ENCODE results near the gene ABLIM2.

The ABLIM2 gene

DNA sequence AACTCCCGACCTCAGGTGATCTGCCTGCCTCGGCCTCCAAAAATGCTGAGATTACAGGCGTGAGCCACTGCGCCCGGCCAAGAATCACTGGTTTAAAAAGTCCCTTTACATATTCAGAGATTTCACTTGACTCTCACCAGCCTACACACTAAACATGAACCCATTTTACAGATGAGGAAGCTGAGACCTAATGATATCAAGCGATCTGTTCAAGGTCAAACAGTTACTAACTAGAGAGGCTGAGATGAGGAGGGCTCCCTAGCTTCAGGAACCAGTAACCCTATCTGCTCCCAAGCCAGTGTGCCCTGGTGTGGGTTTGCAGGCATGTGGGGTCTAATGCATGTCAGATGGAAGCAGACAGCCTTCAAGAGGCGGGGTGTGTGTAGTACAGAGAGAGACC, 159.3 kb downstream of the ABLIM2 start:
- Histone ChIP-seq H3K4me3 (replicated peaks; ENCODE audit: low read depth, low read length) (no peak overlapping the region), H3K36me3 (ENCODE audit: control insufficient read depth, insufficient read depth, low read length) (no peaks in the 10 kb centered on the region), H3K27me3 (replicated peaks; ENCODE audit: control insufficient read depth, insufficient read depth, low read length) (no peaks in the 10 kb centered on the region; the same call in 1 of the 2 replicates)
- no peak for DNase-seq (ENCODE audit: extremely low read depth, insufficient read length)
- TF ChIP-seq, protein P1, sequence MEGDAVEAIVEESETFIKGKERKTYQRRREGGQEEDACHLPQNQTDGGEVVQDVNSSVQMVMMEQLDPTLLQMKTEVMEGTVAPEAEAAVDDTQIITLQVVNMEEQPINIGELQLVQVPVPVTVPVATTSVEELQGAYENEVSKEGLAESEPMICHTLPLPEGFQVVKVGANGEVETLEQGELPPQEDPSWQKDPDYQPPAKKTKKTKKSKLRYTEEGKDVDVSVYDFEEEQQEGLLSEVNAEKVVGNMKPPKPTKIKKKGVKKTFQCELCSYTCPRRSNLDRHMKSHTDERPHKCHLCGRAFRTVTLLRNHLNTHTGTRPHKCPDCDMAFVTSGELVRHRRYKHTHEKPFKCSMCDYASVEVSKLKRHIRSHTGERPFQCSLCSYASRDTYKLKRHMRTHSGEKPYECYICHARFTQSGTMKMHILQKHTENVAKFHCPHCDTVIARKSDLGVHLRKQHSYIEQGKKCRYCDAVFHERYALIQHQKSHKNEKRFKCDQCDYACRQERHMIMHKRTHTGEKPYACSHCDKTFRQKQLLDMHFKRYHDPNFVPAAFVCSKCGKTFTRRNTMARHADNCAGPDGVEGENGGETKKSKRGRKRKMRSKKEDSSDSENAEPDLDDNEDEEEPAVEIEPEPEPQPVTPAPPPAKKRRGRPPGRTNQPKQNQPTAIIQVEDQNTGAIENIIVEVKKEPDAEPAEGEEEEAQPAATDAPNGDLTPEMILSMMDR (IDR thresholded peaks at IDR 0.05; ENCODE audit: insufficient read depth, low read length, poor library complexity, severe bottlenecking), result no peak

DNA sequence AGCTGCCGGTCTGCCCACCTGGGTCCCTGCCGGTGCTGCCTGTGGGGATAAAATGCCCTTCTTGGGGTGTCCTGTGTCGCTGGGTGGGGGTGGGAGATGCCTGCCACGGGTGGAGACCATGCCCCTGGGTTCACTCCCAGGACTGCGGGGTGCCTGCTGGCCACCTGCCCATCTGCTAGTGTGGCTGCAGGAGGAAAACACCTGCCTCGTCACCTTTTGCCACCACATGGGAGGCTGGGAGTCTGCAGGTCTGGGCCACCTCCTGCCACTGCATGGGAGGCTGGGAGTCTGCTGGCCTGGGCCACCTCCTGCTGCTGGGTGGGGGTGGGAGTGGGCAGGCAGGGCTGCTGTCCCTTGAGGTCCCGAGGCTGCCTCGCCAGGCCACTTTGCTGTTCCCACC, 160.2 kb downstream of the ABLIM2 start:
- Histone ChIP-seq H3K27me3 (replicated peaks; ENCODE audit: control insufficient read depth, insufficient read depth, low read length) (no peaks in the 10 kb centered on the region; the same call in 1 of the 2 replicates), H3K4me3 (replicated peaks; ENCODE audit: low read depth, low read length) (no peak overlapping the region), H3K36me3 (ENCODE audit: control insufficient read depth, insufficient read depth, low read length) (no peaks in the 10 kb centered on the region)
- DNase-seq (ENCODE audit: extremely low read depth, insufficient read length), result no peak
- TF ChIP-seq, protein P1 (IDR thresholded peaks at IDR 0.05; ENCODE audit: insufficient read depth, low read length, poor library complexity, severe bottlenecking), result no peak

DNA sequence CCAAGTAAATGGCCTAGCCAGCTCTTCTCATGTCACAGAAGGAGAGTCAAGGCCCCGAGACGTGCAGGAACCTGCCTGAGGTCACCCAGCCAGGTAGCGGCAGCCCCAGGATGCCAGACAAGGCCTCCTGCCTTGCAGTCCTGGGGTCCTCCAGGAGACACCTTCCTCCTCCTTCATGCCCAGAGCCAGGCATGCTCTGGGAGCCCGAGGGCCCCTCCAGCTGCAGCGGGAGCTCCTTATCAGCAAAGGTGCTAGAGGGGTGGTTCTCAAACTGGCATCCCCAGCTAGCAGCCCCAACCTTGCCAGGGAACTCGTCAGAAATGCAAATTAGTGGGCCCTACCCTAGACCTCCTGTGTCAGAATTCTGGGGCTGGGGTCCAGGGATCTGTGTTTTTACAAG, 162.7 kb downstream of the ABLIM2 start:
- H3K27me3 ChIP-seq (replicated peaks; ENCODE audit: control insufficient read depth, insufficient read depth, low read length), result no peaks in the 10 kb centered on the region; the same call in 1 of the 2 replicates
- no peak for DNase-seq (ENCODE audit: extremely low read depth, insufficient read length)
- no peak overlapping the region for H3K4me3 ChIP-seq (replicated peaks; ENCODE audit: low read depth, low read length)
- H3K36me3 ChIP-seq (ENCODE audit: control insufficient read depth, insufficient read depth, low read length), result no peaks in the 10 kb centered on the region
- TF ChIP-seq, protein P1 (IDR thresholded peaks at IDR 0.05; ENCODE audit: insufficient read depth, low read length, poor library complexity, severe bottlenecking), result no peak

DNA sequence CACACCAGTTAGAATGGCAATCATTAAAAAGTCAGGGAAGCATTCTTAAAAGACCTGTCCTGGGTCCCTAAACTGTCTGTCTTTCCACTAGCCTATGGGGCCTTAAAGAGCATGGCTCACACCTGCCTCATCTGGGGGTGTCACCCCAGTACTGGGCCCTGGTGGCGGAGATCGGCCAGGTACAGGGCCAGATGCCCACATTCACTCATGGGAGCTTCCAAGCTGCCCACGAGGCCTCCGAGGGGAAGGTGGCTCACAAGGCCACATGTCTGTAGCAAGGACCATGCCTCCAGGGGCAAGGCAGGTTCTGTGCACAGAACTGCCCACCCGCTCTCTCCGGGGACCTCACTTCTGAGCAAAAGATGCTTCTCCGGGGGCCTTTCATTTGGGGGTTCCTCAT, 163.5 kb downstream of the ABLIM2 start:
- H3K27me3 ChIP-seq (replicated peaks; ENCODE audit: control insufficient read depth, insufficient read depth, low read length), result no peaks in the 10 kb centered on the region; the same call in 1 of the 2 replicates
- TF ChIP-seq, protein P1 (IDR thresholded peaks at IDR 0.05; ENCODE audit: insufficient read depth, low read length, poor library complexity, severe bottlenecking), result no peak
- DNase-seq (ENCODE audit: extremely low read depth, insufficient read length), result no peak
- H3K36me3 ChIP-seq (ENCODE audit: control insufficient read depth, insufficient read depth, low read length), result no peaks in the 10 kb centered on the region
- H3K4me3 ChIP-seq (replicated peaks; ENCODE audit: low read depth, low read length), result no peak overlapping the region

DNA sequence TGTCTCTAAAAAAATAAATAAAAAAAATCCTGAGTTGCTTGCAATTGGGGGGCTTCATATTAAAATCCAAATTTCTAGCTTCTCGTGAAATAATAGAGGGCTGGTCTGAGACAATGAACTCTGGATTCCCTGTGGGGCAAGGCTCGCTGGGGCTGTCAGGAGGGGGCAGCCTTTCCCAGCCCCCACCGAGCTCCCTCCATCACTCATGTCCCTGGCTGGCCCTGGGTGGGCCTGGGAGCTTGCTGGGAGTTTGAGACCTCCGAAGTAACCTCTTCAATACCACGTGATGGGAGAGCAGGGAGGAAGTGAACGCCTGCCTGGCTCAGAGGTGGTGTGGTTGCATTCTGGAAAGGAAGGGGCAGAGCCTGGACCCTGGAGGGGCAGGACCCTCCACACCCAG, 164.9 kb downstream of the ABLIM2 start:
- Histone ChIP-seq H3K27me3 (replicated peaks; ENCODE audit: control insufficient read depth, insufficient read depth, low read length) (no peaks in the 10 kb centered on the region; the same call in 1 of the 2 replicates), H3K36me3 (ENCODE audit: control insufficient read depth, insufficient read depth, low read length) (no peaks in the 10 kb centered on the region), H3K4me3 (replicated peaks; ENCODE audit: low read depth, low read length) (no peak overlapping the region)
- TF ChIP-seq, protein P1 (IDR thresholded peaks at IDR 0.05; ENCODE audit: insufficient read depth, low read length, poor library complexity, severe bottlenecking), result no peak
- DNase-seq (ENCODE audit: extremely low read depth, insufficient read length), result no peak

DNA sequence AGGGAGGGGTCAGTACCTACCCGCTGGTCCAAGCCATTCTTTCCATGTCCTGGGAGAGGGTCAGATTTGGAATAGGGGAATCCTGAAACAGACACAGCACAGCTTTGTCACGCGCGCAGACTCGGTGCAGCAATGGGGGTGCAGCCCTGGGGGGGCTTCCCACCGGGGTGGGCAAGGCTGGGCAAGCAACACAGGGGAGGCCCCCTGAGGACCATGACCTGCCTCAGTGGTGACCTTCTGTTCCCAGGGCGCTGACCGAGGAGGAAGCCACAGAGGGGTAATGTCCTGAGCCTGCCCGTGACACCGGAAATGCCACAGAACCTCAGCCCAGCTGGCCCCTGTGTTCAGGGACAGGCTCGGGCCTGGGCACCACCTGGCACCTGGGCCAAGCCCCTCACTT, 165.8 kb downstream of the ABLIM2 start:
- H3K27me3 ChIP-seq (replicated peaks; ENCODE audit: control insufficient read depth, insufficient read depth, low read length), result no peaks in the 10 kb centered on the region; the same call in 1 of the 2 replicates
- TF ChIP-seq, protein P1 (IDR thresholded peaks at IDR 0.05; ENCODE audit: insufficient read depth, low read length, poor library complexity, severe bottlenecking), result no peak
- H3K36me3 ChIP-seq (ENCODE audit: control insufficient read depth, insufficient read depth, low read length), result no peaks in the 10 kb centered on the region
- no peak overlapping the region for H3K4me3 ChIP-seq (replicated peaks; ENCODE audit: low read depth, low read length)
- no peak for DNase-seq (ENCODE audit: extremely low read depth, insufficient read length)

Measured in GM06990 (cell line).